Measurements from ENCODE around the gene B9D1.

B9D1 gene

GRCh38 chr17:19372866-19373504, 10.5 kb upstream of the B9D1 start:
- DNase-seq (no peak), ATAC-seq (no peak)
- Mint-ChIP-seq H3K4me3 (no peak overlapping the region), H3K27ac (no peak overlapping the region), H3K27me3 (no peaks in the 10 kb centered on the region), H3K36me3 (ENCODE audit: low read depth) (no peaks in the 10 kb centered on the region), H3K4me1 (peaks cover 43% of the 10 kb centered on the region), H3K9me3 (no peaks in the 10 kb centered on the region)

DNA sequence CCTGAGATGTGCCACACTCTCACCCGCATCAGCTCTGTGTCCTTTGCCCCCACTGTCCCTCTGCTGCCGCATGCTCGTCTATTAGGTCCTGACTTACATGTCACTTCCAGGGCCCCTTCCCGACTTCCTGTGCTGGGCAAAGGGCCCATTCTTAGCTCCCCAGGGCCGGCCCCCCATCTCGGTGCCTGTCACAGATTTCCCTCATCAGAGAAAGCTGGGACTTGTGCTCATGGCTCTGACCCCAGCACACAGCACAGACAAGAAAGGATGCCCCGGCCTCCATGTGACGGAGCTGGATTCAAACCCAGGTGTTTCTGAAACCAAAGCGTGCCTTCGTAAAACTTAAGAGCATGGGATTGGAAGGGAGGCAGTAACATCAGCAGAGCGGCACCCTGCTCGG, 9.9 kb upstream of the B9D1 start:
- no peak for DNase-seq
- H3K36me3 Mint-ChIP-seq (ENCODE audit: low read depth), result no peaks in the 10 kb centered on the region
- no peaks in the 10 kb centered on the region for H3K27me3 Mint-ChIP-seq
- no peak overlapping the region for H3K4me3 Mint-ChIP-seq
- H3K4me1 Mint-ChIP-seq, result peaks cover 41% of the 10 kb centered on the region
- ATAC-seq, result no peak
- no peaks in the 10 kb centered on the region for H3K9me3 Mint-ChIP-seq
- no peak overlapping the region for H3K27ac Mint-ChIP-seq

- no peak for DNase-seq
- H3K36me3 Mint-ChIP-seq (ENCODE audit: low read depth), result no peaks in the 10 kb centered on the region
- no peak overlapping the region for H3K27ac Mint-ChIP-seq
- H3K4me3 Mint-ChIP-seq, result no peak overlapping the region
- H3K27me3 Mint-ChIP-seq, result no peaks in the 10 kb centered on the region
- H3K9me3 Mint-ChIP-seq, result no peaks in the 10 kb centered on the region
- no peak for ATAC-seq
- H3K4me1 Mint-ChIP-seq, result peaks cover 36% of the 10 kb centered on the region
Observed at GRCh38 chr17:19372011-19372370, 9.5 kb upstream of the B9D1 start.

GRCh38 chr17:19371259-19372010, 8.9 kb upstream of the B9D1 start:
- Mint-ChIP-seq H3K27ac (no peak overlapping the region), H3K4me1 (peaks cover 33% of the 10 kb centered on the region), H3K4me3 (no peak overlapping the region), H3K36me3 (ENCODE audit: low read depth) (no peaks in the 10 kb centered on the region), H3K27me3 (no peaks in the 10 kb centered on the region), H3K9me3 (no peaks in the 10 kb centered on the region)
- DNase-seq, result no peak
- no peak for ATAC-seq

GRCh38 chr17:19370493-19370960, 8.0 kb upstream of the B9D1 start:
- Mint-ChIP-seq H3K36me3 (ENCODE audit: low read depth) (no peaks in the 10 kb centered on the region), H3K4me3 (no peak overlapping the region), H3K4me1 (peaks cover 33% of the 10 kb centered on the region), H3K27ac (peak overlapping the region; percentile 23), H3K9me3 (no peaks in the 10 kb centered on the region), H3K27me3 (no peaks in the 10 kb centered on the region)
- DNase-seq, result no peak
- ATAC-seq, result peak; percentile 25

- no peaks in the 10 kb centered on the region for H3K9me3 Mint-ChIP-seq
- DNase-seq, result no peak
- peak overlapping the region; percentile 23 for H3K27ac Mint-ChIP-seq
- H3K36me3 Mint-ChIP-seq (ENCODE audit: low read depth), result no peaks in the 10 kb centered on the region
- ATAC-seq, result peak; percentile 45
- peaks cover 33% of the 10 kb centered on the region for H3K4me1 Mint-ChIP-seq
- peak overlapping the region; percentile 41 for H3K4me3 Mint-ChIP-seq
- H3K27me3 Mint-ChIP-seq, result no peaks in the 10 kb centered on the region
Observed at GRCh38 chr17:19369846-19370492, 7.4 kb upstream of the B9D1 start.

DNA sequence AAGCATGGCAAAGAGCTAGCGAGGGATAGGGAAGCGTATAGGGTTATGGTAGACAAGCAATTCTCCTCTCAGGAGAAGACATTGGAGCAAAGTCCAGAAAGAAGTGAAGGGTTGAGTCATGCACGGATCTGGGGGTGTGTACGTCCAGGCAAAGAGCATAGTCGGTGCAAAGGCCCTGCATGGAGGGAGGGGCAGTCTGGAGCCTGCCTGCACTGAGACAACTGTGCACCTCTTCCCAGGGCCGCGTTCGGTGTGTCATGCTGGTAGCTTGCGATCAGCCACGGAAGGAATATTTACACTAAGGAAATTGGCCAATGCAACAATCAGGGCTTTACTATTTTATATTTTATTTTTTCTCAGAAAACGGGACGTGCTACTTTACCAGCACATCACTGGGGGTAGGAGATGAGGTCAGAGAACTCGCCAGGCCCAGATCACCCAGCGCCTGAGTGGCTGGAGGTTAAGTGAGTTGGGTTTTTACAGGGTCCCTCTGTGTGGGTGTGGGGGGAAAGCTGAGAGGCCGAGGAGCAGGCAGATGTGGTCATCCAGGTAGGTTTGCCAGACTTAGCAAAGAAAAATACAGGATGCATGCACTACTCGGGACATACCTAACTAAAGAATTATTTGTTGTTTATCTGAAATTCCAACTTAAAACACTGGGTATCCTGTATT, 6.7 kb upstream of the B9D1 start:
- ATAC-seq (no peak), DNase-seq (no peak)
- no peak overlapping the region for H3K4me3 Mint-ChIP-seq

DNA sequence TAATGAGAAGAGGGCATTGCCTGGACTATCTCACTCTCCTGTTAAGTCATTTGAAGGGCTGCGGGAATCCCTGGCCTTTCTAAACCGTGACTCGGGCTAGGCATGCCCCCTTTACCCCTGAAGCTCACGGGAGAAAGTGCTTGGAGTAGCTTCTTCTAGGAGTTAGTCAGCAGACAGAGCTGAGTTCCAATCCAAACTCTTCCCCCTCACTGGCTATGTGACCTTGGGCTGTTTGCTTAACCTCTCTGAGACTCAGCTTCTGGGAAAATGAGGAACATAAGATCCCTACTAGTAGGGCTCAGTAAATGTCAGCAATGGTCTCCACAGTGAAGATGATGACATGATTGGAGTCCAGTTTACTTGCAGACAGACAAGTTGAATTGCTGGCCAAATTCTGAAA, 5.7 kb upstream of the B9D1 start:
- H3K27ac Mint-ChIP-seq, result no peak overlapping the region

More for the DNA sequence above, 6.7 kb upstream of the B9D1 start:
- Mint-ChIP-seq H3K4me1 (peaks cover 33% of the 10 kb centered on the region), H3K27me3 (no peaks in the 10 kb centered on the region), H3K36me3 (ENCODE audit: low read depth) (no peaks in the 10 kb centered on the region), H3K9me3 (no peaks in the 10 kb centered on the region), H3K27ac (peak overlapping the region; percentile 23)

GRCh38 chr17:19366637-19366972, 4.1 kb upstream of the B9D1 start:
- Mint-ChIP-seq H3K9me3 (no peaks in the 10 kb centered on the region), H3K27me3 (peaks cover 1% of the 10 kb centered on the region), H3K4me1 (peaks cover 31% of the 10 kb centered on the region), H3K27ac (no peak overlapping the region), H3K36me3 (ENCODE audit: low read depth) (no peaks in the 10 kb centered on the region), H3K4me3 (no peak overlapping the region)
- no peak for ATAC-seq
- no peak for DNase-seq

More for the DNA sequence above, 5.7 kb upstream of the B9D1 start:
- ATAC-seq, result no peak
- Mint-ChIP-seq H3K27me3 (peaks cover 1% of the 10 kb centered on the region), H3K4me3 (no peak overlapping the region), H3K4me1 (peaks cover 33% of the 10 kb centered on the region), H3K9me3 (no peaks in the 10 kb centered on the region), H3K36me3 (ENCODE audit: low read depth) (no peaks in the 10 kb centered on the region)
- no peak for DNase-seq

- ATAC-seq, result no peak
- peaks cover 29% of the 10 kb centered on the region for H3K4me1 Mint-ChIP-seq
- no peaks in the 10 kb centered on the region for H3K9me3 Mint-ChIP-seq
- no peaks in the 10 kb centered on the region for H3K36me3 Mint-ChIP-seq (ENCODE audit: low read depth)
- H3K27ac Mint-ChIP-seq, result no peak overlapping the region
- H3K4me3 Mint-ChIP-seq, result no peak overlapping the region
- no peak for DNase-seq
- H3K27me3 Mint-ChIP-seq, result peaks cover 1% of the 10 kb centered on the region
Observed at GRCh38 chr17:19365833-19366636, 3.5 kb upstream of the B9D1 start.

GRCh38 chr17:19365499-19365817, 2.9 kb upstream of the B9D1 start:
- ATAC-seq (no peak), DNase-seq (no peak)
- H3K27me3 Mint-ChIP-seq, result peaks cover 4% of the 10 kb centered on the region
- no peaks in the 10 kb centered on the region for H3K36me3 Mint-ChIP-seq (ENCODE audit: low read depth)
- no peak overlapping the region for H3K27ac Mint-ChIP-seq
- peaks cover 23% of the 10 kb centered on the region for H3K4me1 Mint-ChIP-seq
- no peak overlapping the region for H3K4me3 Mint-ChIP-seq
- H3K9me3 Mint-ChIP-seq, result no peaks in the 10 kb centered on the region

GRCh38 chr17:19364699-19365498, 2.4 kb upstream of the B9D1 start:
- H3K4me3 Mint-ChIP-seq, result no peak overlapping the region
- H3K27me3 Mint-ChIP-seq, result peaks cover 5% of the 10 kb centered on the region
- no peaks in the 10 kb centered on the region for H3K36me3 Mint-ChIP-seq (ENCODE audit: low read depth)

GRCh38 chr17:19363460-19364035, 1.0 kb upstream of the B9D1 start:
- DNase-seq (no peak), ATAC-seq (no peak)
- Mint-ChIP-seq H3K27me3 (peaks cover 7% of the 10 kb centered on the region), H3K27ac (no peak overlapping the region), H3K9me3 (no peaks in the 10 kb centered on the region), H3K4me1 (peaks cover 7% of the 10 kb centered on the region), H3K36me3 (ENCODE audit: low read depth) (no peaks in the 10 kb centered on the region), H3K4me3 (no peak overlapping the region)

More at GRCh38 chr17:19364699-19365498, 2.4 kb upstream of the B9D1 start:
- no peak for DNase-seq
- Mint-ChIP-seq H3K4me1 (peaks cover 18% of the 10 kb centered on the region), H3K9me3 (no peaks in the 10 kb centered on the region), H3K27ac (no peak overlapping the region)
- no peak for ATAC-seq
